ENCODE results near the gene IGDCC3.
A peak's percentile ranks its signal among the peaks of the same experiment; 100 is the strongest.
"Not testable (repeated sequence)": the region's sequence is repeated elsewhere in the genome, so short reads cannot be mapped to it uniquely, and the experiment has no call there.

Gene IGDCC3

GRCh38 chr15:65370885-65371284 lies 6.9 kb downstream of the IGDCC3 start:
- DNase-seq (ENCODE audit: low spot score) = no peak

GRCh38 chr15:65369651-65370050 lies 8.2 kb downstream of the IGDCC3 start:
- DNase-seq (ENCODE audit: low spot score) = no peak

- DNase-seq (ENCODE audit: low spot score) = no peak
Measured at GRCh38 chr15:65369212-65369547, 8.6 kb downstream of the IGDCC3 start.

DNA sequence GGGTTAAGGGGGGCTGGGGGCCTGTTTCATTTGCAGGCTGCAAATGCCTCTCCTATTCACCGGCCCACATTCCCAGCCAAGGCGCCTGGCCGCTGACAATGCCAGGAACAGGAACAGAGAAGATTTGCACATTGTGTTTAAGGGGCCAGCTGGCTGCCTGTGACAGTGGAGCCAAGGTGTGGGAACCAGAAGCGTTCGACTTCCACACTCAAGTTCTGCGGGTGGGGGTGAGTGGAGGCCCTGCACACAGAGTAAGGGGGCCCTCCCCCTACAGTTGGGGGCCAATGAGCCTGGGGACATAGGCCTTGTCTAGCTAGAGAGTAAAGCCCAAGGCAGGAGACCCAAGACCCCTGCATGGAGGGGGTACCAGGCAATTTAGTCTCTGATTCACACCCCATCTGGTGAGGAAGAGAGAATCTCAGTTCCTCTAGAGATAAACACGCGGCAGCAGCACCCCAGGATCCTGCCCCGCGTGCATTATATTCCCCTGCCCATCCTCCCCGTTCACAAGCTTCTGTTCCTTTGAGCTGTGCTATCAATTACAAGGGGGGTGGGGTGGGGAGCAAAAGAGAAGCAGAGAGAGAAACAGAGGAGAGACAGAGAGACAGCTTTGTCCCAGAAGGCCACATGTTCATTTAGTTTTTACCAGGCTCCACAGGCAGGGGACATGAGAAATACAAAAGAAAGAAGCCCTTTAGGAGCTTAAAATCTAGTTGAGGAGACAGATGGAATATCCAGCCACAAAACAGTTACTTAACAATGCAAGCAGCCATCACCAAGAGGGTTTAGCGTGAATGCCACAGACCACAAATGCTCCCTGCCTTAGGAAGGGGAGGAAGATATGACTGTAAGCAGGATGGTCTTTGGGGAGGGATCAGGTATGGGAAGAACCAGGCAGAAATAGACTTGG lies 9.2 kb downstream of the IGDCC3 start:
- peak; percentile 55 for DNase-seq (ENCODE audit: low spot score)

- DNase-seq (ENCODE audit: low spot score) = no peak
Measured at GRCh38 chr15:65366122-65366892, 11.5 kb downstream of the IGDCC3 start.

DNA sequence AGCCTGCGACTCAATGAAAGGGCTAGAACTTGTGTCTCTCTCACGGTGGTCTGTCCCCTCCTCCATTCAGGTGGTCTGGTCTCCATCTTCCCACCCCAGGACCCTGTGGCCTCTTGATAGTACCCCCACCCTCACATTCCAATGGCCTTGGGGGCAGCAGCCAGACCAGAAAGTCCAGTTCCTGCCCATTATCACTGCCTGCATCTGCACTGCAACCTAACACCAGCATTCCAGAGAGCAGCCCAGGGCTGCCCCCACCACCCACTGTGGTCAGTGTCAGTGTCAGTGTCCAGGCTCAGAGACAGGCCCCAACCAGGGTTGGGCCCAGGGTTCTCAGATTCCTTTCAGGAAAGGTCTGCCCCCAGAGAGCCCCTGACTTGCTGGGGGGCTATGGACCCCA lies 12.6 kb downstream of the IGDCC3 start:
- no peak for DNase-seq (ENCODE audit: low spot score)

DNA sequence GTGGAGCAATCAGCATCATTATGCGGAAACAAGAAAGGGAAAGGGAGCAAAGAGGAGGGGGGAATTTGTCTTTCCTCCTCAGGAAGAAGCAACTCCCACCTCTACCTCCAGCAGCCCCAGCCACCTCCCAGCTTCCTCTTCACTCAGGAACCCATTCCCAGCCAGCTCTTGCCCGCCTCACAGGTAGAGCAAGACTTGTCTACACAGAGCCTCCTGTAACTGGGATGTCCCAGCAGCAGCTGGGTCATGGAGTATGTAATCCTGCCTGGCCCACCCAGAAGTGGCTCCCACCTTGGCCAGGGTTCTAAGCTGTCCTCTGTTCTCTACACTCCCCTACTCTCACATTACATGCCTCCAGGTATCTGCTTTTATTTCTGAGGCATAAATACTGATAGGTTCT lies 14.0 kb downstream of the IGDCC3 start:
- no peak for DNase-seq (ENCODE audit: low spot score)

GRCh38 chr15:65363306-65363705 lies 14.5 kb downstream of the IGDCC3 start:
- DNase-seq (ENCODE audit: low spot score) = no peak

DNA sequence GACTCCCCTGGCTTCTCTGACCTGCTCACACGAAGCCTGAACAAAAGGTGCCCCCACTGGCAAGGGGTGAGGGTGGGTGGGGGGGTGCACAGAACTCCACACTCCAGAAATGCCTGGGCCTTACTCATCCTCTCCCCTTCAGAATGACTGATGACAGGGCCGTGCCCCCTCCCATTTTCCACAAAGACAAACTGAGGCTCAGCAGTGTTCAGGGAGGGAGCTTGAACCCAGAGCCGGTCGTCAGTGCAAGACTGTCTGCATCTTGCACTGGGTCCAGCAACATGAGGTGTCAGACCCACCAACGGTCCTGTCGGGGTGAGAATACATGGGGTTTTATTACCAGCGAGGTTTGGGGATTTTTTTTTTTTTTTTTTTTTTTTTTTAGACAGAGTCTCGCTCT lies 15.3 kb downstream of the IGDCC3 start:
- DNase-seq (ENCODE audit: low spot score) = no peak

DNA sequence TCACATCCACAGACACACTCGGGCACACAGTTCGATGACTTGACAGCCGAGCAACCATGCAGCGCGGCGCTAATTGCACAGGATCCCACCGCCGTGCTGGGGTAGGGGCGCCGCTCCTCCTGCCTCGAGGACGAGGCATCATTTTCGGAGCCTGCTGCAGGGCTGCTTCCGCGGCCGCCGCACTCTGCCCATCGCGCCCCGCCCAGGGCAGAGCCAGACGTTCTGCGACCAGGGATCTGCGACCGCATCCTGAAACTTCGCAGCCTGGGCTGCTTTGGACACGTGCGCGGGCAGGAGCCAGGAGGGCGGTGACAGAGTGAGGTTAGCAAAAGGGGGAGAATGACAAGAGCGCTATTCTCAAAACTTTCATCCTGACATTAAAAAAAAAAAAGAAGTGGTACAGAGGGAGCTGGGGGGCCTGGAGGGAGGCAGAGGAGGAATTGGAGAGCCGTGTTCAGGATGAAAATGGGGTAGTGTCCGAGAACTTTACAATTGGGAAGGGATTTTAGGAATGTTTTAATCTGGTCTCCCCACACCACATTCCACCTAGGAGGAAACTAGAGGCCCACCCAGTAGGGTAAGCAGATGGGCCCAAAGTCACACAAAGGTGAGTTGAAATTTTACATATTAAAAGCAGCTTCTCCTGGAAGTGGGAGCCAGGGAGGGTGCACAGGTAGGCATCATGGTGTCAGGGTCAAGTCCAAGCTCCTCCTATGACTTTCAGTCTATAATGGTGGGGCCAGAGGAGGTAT lies 15.9 kb downstream of the IGDCC3 start:
- no peak for DNase-seq (ENCODE audit: low spot score)

DNA sequence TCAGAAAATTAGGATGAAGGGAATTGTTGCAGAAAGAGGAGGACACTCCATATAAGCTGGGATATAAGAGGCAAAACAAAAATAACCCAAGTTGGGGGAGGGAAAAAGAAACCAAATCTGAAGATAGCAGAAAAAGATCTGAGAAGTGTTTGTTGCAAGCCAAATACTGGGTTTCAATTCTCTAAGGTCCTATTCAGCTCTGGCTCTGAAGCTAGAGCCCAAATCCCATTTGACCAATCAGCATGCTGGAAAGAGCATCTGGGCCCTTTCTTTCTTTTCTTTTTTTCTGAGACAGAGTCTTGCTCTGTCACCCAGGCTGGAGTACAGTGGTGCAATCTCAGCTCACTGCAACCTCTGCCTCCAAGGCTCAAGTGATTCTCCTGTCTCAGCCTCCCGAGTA lies 17.3 kb downstream of the IGDCC3 start:
- no peak for DNase-seq (ENCODE audit: low spot score)

GRCh38 chr15:65355988-65356353 lies 21.8 kb downstream of the IGDCC3 start:
- peak; percentile 34 for DNase-seq (ENCODE audit: low spot score)

- peak; percentile 80 for DNase-seq (ENCODE audit: low spot score)
Measured at GRCh38 chr15:65355173-65355987, 22.4 kb downstream of the IGDCC3 start.

- no peak for DNase-seq (ENCODE audit: low spot score)
Measured at GRCh38 chr15:65354835-65355172, 23.0 kb downstream of the IGDCC3 start.

GRCh38 chr15:65351972-65352371 lies 25.8 kb downstream of the IGDCC3 start:
- not testable (repeated sequence) for DNase-seq (ENCODE audit: low spot score)

GRCh38 chr15:65349338-65349737 lies 28.5 kb downstream of the IGDCC3 start:
- no peak for DNase-seq (ENCODE audit: low spot score)

- DNase-seq (ENCODE audit: low spot score) = not testable (repeated sequence)
Measured at GRCh38 chr15:65347756-65348155, 30.0 kb downstream of the IGDCC3 start.

DNA sequence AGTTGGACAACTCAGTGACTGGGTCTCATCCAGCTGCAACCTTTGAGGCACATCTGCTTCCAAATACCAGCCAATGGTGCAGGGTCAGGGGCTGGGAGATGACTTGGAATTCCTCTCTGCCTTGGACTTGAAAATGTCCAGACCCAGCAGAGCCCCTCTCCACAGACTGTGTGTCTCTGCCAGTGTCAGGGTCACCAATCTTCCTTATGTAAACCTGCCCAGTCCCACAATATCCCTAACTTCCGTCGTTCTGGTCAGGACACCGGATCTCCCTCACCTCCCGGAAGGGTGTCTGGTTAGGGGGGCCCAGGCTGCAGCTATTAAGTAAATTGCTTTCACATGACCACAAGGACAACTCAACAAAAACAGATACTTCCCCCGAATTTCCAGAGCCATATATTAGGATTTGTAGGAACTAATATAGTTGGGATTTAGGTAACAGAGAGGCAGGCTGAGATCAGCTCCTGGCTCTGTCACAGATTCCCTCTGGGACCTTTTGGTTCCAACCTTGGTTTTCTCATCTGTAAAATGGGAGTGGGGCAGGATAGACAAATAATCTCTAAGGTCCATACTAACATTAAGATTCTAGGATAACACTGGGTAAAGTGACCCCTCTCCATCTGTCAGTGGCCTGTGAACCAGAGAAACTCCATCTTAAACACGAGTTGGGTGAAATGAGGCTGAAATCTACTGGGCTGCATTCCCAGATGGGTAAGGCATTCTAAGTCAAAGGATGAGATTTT lies 30.8 kb downstream of the IGDCC3 start:
- no peak for DNase-seq (ENCODE audit: low spot score)

- DNase-seq (ENCODE audit: low spot score) = no peak
Measured at GRCh38 chr15:65344914-65345275, 32.9 kb downstream of the IGDCC3 start.

DNA sequence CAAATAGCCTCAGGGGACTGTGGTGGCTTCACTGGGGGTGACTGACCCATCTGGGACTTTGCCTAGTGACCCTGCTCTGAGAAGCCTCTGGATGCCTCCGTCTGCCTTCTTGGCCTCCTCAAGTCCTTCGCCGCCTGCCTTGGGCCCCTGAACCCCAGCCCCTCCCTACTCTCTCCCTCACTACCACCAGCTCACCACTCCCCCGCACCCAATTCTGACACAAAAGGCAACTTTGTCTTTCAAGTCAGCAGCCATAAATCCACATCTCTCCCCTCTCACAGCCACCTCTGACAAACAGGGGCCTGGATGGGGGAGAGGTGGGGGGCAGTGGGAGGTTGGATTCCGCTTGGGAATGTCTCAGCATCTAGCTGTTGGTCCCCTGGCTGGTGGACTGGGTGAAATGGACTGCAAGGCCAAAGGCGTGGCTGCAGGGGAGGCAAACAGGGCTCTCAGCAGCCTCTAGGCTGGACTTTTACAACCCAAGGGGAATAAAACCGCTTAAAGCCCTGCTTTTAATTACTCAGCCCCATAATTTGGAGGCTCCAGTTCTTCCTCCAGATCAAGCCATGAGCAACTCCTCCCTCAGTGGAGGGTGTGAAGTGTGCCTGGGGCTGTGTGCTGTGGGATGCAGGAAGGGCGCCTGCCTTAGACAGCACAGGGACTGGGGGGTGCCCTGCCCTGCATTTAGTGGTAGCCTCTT lies 33.4 kb downstream of the IGDCC3 start:
- DNase-seq (ENCODE audit: low spot score) = no peak

Measured in pons (tissue), 1 donor.